Kidney glomerular epithelial cell (primary cell): ENCODE measurements around the gene ZNF274.
A peak's percentile ranks its signal among the peaks of the same experiment; 100 is the strongest.
"Not testable (repeated sequence)": the region's sequence is repeated elsewhere in the genome, so short reads cannot be mapped to it uniquely, and the experiment has no call there.

Experiments
- DNase-seq: peaks from one replicate; lab custom pipeline; 2025; lab: John Stamatoyannopoulos, UW

Gene ZNF274

DNA sequence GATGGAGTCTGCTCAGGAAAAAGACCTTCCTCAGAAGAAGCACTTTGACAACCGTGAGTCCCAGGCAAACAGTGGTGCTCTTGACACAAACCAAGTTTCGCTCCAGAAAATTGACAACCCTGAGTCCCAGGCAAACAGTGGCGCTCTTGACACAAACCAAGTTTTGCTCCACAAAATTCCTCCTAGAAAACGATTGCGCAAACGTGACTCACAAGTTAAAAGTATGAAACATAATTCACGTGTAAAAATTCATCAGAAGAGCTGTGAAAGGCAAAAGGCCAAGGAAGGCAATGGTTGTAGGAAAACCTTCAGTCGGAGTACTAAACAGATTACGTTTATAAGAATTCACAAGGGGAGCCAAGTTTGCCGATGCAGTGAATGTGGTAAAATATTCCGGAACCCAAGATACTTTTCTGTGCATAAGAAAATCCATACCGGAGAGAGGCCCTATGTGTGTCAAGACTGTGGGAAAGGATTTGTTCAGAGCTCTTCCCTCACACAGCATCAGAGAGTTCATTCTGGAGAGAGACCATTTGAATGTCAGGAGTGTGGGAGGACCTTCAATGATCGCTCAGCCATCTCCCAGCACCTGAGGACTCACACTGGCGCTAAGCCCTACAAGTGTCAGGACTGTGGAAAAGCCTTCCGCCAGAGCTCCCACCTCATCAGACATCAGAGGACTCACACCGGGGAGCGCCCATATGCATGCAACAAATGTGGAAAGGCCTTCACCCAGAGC, 29.6 kb downstream of the ZNF274 start:
- no peak for DNase-seq

DNA sequence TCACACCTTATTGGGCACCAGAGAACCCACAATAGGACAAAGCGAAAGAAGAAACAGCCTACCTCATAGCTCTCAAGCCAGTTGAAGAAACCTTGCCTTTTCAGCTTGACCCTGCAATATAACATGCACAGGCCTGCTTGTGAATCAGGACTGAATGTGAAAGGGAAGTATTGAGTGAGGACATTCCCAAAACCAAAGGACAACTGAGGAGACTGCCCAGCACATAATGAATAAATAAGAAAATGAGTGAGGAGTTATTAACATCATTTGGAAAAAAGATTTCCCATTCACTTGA, 30.2 kb downstream of the ZNF274 start:
- no peak for DNase-seq

DNA sequence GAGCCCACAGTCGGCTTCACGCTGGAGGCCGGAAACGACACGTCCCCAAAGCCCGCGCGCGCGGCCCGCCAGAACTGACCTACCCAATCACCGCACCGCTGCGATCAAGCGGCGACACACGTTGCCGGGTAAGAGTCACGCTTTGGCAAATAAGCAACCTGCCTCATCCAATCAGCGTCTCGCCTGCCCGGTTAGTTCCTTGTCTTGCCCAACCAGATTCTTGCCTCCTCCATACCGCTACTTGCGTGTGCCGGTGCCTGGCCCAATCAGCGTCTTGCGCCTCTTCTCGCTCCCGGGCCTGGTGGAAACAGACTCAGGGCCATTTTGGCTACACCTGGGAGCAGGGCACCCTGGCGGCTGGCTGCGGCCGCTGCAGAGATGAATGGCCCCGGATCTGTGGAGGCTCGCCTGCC, 34.2 kb downstream of the ZNF274 start:
- no peak for DNase-seq

DNA sequence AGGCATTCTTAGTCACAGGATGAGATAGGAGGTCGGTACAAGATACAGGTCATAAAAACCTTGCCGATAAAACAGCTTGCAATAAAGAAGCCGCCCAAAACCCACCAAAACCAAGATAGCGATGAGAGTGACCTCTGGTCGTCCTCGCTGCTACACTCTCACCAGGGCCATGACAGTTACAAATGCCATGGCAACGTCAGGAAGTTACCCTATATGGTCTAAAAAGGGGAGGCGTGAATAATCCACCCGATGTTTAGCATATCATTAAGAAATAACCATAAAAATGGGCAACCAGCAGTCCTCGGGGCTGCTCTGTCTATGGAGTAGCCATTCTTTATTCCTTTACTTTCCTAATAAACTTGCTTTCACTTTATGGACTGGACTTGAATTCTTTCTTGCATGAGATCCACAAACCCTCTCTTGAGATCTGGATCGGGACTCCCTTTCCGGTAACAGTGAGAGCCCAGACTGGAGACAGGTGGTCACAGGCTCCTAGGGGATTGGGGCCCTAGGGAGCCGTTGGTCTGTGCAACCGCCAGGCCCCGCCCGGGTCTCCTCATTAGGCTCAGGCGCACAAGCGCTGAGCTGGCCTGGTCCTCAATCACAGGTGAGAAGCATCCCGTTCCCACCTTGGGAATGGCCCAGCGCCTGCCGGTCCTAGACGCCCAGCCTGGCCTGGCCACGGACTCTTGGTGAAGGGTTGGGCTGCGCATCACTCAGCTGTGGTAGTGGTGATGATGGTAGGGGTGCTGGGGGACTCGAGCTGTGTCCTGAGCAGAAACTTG, 34.9 kb downstream of the ZNF274 start:
- no peak for DNase-seq

DNA sequence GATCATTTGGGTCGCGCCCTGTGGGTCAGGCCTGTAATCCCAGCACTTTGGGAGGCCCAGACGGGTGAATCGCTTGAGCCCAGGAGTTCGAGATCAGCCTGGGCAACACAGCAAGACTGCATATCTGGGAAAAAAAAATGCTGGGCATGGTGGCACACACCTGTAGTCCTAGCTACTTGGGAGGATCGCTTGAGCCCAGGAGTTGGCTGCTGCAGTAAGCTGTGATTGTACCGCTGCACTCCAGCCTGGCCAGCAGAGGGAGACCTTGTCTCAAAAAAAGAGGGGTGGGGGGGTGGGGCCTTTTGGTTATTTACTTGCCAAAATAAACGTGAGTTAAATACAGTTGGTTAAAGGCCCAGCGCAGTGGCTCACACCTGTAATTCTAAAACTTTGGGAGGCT, 36.0 kb downstream of the ZNF274 start:
- no peak for DNase-seq

DNA sequence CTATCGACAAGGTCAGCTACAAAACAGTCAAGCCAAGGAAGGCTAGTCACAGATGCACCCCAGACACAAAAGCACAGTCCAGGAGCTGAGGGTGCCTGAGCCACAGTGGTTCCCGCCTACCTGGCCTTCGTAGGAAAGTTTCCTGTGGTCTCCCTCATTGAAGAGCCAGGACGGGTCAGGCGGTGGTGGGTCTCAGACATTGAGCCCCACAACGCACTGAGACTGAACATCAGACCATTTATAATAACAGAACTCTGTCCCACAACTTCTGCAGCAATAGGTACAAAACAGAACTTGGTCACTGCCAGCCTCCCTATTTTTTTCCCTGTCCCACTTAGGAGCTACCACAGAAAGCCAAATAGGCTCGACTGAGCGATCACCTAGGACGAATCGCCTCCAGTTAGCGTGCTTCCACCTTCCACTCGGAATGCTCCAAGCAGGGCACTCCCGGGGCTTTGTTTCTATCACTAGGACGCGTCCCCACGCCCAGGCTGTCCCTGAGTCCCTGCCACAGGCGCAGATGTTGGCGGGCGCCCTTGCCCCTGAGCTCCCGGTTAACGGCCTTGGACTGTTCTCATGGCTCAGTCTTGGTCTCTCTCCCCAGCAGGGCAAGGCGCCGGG, 45.2 kb downstream of the ZNF274 start:
- DNase-seq, result no peak

DNA sequence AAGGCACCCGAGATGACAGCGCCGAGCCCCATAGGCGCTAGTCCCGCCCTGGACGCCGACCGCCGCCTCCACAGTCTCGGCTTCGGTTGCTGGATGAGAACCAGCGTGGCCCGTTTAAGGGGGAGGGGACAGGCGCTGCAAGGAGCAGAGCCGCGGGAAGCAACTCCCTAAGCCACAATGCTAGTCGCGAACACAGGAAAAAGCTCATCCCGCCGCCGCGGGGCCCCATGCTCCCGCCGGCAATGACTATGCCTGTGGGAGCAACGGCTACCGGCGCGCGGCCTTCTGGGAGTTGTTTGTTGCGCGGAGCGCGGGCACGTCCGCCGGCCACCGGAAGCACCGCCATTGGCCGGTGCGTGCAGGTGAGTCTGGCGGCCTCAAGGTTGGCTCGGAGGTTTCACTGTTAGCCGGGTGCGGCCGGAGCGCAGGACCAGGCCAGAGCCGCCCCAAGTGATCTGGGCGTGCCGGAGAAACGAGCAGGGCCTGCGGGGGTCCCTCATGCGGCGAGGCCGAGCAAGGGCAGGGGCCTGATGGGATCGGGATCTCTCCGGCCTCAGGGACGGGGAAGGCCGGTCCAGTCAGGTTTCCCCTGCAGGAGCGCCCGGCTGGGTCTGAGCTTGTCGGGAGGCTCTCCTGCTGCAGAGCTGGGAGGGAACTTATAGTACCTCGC, 45.9 kb downstream of the ZNF274 start, which contains the start of gene ZNF544:
TSS of gene ZNF544 (plus strand) at position 330 of the 670 bp plus-strand sequence. CDS start 15,110 bp downstream, outside the sequence.
- peak; percentile 56 for DNase-seq

DNA sequence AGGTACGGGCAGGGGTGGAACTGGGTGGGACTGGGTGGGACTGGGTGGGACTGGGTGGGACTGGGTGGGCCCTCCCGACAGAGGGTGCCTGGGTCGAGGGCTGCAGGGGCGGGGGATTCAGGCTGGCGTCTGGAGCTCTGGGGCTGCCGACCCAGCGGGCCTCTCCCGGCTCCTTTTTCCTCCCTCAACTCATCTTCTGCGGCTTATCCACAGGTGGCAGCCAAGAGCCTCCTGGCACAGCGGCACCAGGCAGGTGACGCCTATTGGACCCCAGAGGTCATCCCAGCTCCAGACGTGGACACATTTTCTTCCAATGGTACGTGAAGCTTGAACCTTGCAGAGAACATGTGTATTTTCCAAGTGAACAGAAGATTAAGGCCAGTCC, 46.4 kb downstream of the ZNF274 start:
- no peak for DNase-seq

DNA sequence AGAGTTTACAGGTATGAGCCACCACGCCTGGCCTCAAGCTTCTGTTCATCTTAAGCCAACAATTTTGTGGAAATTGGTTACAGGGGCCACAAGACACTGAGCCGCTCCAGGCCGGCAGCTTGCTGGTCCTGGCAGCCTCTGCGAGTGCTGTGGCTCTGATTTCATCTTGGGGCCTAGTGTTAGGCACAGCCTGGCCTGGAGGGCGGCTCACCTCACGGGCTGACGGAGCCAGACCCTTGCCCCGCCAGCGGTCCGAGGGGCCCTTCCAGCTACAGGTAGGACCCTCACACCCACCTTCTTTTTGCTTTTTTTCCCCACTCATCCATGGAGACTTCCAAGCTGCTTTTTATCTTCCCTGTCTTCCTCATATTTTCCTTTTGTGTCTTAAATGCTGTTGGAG, 54.5 kb downstream of the ZNF274 start:
- no peak for DNase-seq

DNA sequence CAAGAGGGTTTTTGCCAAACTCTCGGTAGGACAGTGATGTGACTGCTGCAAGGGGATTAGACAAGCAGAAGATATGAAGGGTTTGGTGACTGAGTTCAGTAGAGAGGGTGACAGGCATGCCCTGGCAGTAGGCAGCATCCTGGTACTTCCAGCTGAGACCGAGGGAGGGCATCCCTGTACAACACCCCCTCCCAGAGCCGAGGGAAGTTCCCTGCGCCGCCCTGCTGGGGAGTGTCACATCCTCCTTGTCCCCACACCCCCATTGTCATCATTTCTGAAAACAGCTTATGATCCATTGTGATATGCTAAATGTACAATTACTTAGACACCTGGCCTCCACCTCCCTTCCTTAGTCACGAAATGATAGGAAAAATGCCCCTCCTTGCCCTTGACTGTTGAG, 60.5 kb downstream of the ZNF274 start:
- DNase-seq, result no peak

DNA sequence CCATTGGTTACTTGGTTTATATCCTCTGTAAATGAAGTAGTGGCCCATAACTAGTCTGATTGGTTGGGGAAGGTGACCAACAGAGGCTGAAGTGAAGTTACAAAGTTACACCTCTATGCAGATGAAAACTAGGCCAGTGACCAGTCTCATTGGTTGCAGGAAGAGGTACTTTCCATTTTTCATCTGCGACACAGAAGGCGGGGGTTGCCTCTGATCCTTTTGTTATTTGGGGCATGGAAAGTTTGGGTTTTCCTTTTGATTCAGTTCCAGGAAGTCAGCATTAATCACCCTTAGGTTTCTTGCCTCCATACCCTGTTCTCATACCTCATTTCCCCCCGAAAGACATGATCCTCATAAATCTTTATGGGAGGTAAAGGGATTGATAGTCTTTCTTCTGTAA, 66.0 kb downstream of the ZNF274 start:
- no peak for DNase-seq

DNA sequence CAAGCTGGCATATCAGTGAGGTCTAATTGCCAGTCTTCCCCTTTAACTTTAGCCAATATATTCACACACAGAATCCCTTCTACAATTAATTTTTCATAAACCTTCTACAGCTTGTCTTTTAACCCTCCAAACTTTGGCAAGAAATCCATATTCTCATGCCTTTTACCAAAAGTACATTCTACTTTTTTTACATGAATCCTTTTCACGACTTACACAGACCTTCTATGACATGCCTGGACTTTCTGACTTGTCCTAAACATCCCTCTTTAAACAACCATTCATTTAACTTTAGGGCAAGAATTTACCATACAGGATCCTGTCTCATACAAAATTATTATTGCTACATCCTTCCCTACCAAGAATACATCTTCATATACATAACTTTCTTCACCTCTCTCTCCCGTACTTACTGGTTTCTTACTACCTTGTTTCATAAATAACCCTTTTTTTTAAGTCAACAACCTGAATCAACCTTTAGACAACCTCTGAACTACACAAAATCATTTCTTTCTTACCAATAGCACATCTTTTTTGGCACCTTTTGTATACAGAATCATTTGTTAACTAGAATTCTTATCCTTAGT, 69.3 kb downstream of the ZNF274 start:
- DNase-seq, result no peak

DNA sequence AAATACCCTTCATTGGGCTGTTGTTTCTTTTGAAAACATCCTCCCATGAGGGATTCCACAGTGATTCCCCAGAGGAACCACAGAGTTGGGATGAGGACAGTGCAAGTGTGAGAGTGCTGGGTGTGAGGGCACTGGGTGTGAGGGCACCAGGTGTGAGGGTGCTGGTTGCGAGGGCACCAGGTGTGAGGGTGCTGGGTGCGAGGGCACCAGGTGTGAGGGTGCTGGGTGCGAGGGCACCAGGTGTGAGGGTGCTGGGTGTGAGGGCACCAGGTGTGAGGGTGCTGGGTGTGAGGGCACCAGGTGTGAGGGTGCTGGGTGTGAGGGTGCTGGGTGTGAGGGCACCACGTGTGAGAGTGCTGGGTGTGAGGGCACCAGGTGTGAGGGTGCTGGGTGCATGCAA, 75.4 kb downstream of the ZNF274 start:
- not testable (repeated sequence) for DNase-seq

DNA sequence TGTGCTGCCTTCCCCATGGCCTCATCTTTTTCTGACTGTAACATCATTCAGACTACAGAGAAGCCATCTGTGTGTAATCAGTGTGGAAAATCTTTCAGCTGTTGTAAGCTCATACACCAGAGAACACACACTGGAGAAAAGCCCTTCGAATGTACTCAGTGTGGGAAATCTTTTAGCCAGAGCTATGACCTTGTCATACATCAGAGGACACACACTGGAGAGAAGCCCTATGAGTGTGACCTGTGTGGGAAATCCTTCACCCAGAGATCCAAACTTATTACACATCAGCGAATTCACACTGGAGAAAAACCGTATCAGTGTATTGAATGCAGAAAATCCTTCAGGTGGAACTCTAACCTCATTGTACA, 78.7 kb downstream of the ZNF274 start:
- no peak for DNase-seq

DNA sequence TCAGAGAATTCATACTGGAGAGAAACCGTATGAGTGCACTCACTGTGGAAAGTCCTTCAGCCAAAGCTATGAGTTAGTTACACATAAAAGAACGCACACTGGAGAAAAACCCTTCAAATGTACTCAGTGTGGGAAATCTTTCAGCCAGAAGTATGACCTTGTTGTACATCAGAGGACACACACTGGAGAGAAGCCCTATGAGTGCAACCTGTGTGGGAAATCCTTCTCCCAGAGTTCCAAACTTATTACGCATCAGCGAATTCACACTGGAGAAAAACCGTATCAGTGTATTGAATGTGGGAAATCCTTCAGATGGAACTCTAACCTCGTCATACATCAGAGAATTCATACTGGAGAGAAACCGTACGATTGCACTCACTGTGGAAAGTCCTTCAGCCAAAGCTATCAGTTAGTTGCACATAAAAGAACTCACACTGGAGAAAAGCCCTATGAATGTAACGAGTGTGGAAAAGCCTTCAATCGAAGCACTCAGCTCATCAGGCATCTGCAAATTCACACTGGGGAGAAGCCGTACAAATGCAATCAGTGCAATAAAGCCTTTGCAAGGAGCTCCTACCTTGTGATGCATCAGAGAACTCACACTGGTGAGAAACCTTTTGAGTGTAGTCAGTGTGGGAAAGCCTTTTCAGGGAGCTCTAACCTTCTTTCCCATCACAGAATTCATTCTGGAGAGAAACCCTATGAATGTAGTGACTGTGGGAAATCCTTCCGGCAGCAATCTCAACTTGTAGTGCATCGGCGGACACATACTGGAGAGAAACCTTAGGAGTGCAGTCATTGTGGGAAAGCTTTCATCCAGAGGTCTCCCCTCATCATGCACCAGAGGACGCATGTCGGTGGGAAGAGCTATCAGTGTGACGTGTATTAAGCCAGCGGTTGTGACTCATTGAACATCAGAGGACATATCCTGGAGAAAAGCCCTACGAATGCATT, 79.4 kb downstream of the ZNF274 start:
- no peak for DNase-seq

DNA sequence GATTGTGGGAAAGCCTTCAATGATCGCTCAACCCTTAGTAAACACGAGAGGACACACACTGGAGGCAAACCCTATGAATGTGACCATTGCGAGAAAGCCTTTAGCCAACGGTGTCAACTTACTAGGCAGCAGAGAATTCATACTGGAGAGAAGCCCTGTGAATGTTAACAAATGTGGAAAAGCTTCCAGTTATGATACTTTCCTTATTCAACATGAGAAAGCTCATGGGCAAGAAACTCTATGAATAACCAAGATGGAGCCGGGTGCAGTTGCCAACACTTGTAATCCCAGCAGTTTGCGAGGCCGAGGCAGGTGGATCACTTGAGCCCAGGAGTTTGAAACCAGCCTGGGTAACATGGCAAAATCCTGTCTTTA, 80.0 kb downstream of the ZNF274 start:
- no peak for DNase-seq
